Glutamatergic neuron (in vitro differentiated cells): ENCODE data around the gene ARHGAP42. TPM values are rescaled to one million over a fixed set of nuclear protein-coding genes. Genes with fewer than 3 reads are reported as not detected.
A peak's percentile ranks its signal among the peaks of the same experiment; 100 is the strongest.

Experiments used
- DNase-seq: peaks from one replicate; pipeline ENCODE4 v3.0.0; 2022
- H3K27ac Mint-ChIP-seq: one replicate; pipeline ENCODE4 v1.8.0; 2020; ENCODE audit warnings: mild to moderate bottlenecking, mixed read lengths, inconsistent platforms; ENCODE audit not compliant: unreplicated experiment
- H3K27me3 Mint-ChIP-seq: one replicate; pipeline ENCODE4 v1.8.0; 2020; ENCODE audit warnings: mild to moderate bottlenecking, moderate library complexity, mixed read lengths, inconsistent platforms; ENCODE audit not compliant: unreplicated experiment
- H3K36me3 Mint-ChIP-seq: one replicate; pipeline ENCODE4 v1.8.0; 2020; ENCODE audit warnings: mild to moderate bottlenecking, mixed read lengths, inconsistent platforms; ENCODE audit not compliant: unreplicated experiment
- H3K4me1 Mint-ChIP-seq: one replicate; pipeline ENCODE4 v1.8.0; 2020; ENCODE audit warnings: mild to moderate bottlenecking, low read depth, mixed read lengths, inconsistent platforms; ENCODE audit not compliant: unreplicated experiment
- H3K4me3 Mint-ChIP-seq: one replicate; pipeline ENCODE4 v1.8.0; 2020; ENCODE audit warnings: mild to moderate bottlenecking, mixed read lengths, inconsistent platforms; ENCODE audit not compliant: unreplicated experiment
- H3K9me3 Mint-ChIP-seq: one replicate; pipeline ENCODE4 v1.8.0; 2020; ENCODE audit warnings: mild to moderate bottlenecking, moderate library complexity, mixed read lengths, inconsistent platforms; ENCODE audit not compliant: unreplicated experiment
- total RNA-seq: library from RNA; stranded (reverse); fragmentation: NEBNext Ultra II Directional; extraction: Animal tissue kit (Norgen Biotek cat#: 25700); gene quantifications from one replicate; pipeline ENCODE4 v1.2.1, GENCODE V29; 2021; ENCODE audit not compliant: unreplicated experiment
- TF ChIP-seq, protein P1 (sequence below): fragments of 200-600 bp; sonication (generic); IDR thresholded peaks from one replicate; pipeline ENCODE4 v1.5.0; 2021; ENCODE audit not compliant: partially characterized antibody, unreplicated experiment

Gene ARHGAP42
- total RNA-seq, 1 donor from 2014 or later: 21.4 TPM

DNA sequence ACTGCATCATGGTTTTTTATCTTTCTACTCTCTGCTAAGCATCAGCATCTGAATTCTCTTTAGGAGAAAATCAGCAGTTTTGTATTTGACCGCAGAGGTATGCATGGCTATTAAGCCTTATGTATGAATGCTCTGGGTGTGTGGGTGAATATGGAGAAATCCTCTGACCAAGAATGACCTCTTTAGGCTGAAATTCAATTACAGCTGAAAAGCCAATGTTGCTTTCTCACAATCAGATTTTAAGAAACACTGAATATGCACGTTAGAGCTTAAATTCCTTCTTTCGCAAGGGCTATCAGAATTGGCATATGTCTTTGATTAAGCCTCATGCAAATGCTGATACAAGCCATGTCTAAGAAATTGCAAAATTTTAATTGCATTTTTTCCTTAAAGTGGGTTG lies 43.2 kb downstream of the ARHGAP42 start:
- peaks cover 44% of the 10 kb centered on the region for H3K4me1 Mint-ChIP-seq
- peaks cover 2% of the 10 kb centered on the region for H3K27me3 Mint-ChIP-seq
- no peak overlapping the region for H3K4me3 Mint-ChIP-seq
- TF ChIP-seq, protein P1, sequence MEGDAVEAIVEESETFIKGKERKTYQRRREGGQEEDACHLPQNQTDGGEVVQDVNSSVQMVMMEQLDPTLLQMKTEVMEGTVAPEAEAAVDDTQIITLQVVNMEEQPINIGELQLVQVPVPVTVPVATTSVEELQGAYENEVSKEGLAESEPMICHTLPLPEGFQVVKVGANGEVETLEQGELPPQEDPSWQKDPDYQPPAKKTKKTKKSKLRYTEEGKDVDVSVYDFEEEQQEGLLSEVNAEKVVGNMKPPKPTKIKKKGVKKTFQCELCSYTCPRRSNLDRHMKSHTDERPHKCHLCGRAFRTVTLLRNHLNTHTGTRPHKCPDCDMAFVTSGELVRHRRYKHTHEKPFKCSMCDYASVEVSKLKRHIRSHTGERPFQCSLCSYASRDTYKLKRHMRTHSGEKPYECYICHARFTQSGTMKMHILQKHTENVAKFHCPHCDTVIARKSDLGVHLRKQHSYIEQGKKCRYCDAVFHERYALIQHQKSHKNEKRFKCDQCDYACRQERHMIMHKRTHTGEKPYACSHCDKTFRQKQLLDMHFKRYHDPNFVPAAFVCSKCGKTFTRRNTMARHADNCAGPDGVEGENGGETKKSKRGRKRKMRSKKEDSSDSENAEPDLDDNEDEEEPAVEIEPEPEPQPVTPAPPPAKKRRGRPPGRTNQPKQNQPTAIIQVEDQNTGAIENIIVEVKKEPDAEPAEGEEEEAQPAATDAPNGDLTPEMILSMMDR: no peak
- H3K36me3 Mint-ChIP-seq: no peaks in the 10 kb centered on the region
- H3K9me3 Mint-ChIP-seq: peaks cover 5% of the 10 kb centered on the region
- no peak for DNase-seq
- H3K27ac Mint-ChIP-seq: peak overlapping the region; percentile 64

DNA sequence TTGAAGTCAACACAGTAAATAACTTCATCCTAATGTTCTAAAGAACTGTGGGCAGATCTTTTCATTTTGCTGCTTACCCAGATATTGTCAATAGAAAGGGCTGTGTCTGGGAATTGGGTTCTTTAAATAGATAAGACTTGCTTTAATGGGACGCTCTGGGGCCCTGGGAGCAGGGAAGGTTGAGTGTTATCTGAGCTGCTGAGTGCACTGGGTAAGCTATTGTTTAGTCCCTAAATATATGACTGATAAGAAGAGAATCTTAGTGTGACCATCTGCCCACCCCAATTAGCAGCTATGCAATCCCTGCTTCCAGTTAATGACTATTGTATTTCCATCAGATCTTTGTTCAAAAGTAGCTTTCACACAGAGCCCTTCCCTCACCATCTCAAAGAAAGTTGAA lies 44.4 kb downstream of the ARHGAP42 start:
- peaks cover 5% of the 10 kb centered on the region for H3K9me3 Mint-ChIP-seq
- peak overlapping the region; percentile 92 for H3K27ac Mint-ChIP-seq
- peak; percentile 34 for DNase-seq
- H3K4me1 Mint-ChIP-seq: peaks cover 41% of the 10 kb centered on the region
- H3K4me3 Mint-ChIP-seq: peak overlapping the region; percentile 16
- H3K27me3 Mint-ChIP-seq: peaks cover 2% of the 10 kb centered on the region
- TF ChIP-seq, protein P1: no peak
- H3K36me3 Mint-ChIP-seq: no peaks in the 10 kb centered on the region

DNA sequence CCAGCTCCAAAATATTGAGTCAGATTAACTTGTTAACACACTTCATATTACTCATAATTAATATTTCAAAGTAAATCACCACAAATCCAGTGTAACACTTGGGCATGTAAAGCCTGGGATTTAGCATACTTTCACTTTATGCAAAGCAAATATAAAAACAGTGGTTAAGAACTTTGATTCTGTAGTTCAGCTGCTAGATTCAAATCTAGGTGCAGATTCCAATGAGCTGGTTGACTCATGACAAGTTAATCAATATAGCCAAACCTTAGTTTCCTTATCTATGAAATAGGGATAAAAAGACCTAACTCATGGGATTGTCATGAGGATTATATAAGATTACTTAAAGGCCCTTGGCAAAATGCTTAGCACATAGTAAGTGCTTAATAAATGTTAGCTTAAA lies 45.9 kb downstream of the ARHGAP42 start:
- DNase-seq: no peak
- Mint-ChIP-seq H3K9me3 (peaks cover 5% of the 10 kb centered on the region), H3K4me3 (no peak overlapping the region), H3K27ac (peak overlapping the region; percentile 43), H3K4me1 (peaks cover 33% of the 10 kb centered on the region), H3K27me3 (no peaks in the 10 kb centered on the region), H3K36me3 (no peaks in the 10 kb centered on the region)
- TF ChIP-seq, protein P1: no peak

DNA sequence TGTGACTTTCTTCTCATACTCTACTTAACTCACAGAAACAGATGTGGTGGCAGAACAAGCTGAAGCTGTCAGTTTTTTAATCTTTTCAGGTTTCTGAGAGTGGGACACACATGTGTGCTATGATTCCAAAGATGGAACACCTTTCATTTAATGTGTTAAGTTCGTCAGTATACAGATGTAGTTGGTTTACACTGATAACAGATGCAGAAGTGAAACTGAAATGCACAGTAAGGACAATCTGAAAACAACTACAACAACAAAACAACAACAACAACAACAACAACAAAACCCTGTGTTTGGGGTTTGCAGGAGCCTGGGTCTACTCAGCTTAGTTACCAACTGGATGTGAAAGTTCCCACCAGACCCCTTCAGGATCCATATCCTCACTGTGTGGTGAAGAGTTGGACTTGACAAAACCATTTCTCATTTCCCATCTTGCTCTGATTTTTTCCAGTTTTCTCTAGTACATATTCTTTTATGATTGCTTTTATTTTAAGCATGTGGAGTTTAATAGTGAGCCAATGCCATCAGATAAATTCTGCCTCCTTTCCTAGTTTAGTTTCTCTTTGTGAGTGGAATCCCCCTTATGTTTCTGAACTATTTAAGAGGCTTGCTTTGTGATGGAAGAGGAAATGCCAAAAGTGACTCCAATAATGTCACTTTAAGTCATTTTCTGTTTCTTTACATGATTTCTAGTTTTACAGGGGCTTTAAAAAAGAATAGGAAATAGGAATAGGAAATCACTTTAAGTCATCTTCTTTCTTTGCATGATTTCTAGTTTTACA lies 47.8 kb downstream of the ARHGAP42 start:
- H3K9me3 Mint-ChIP-seq: peaks cover 3% of the 10 kb centered on the region
- no peak for DNase-seq
- no peaks in the 10 kb centered on the region for H3K36me3 Mint-ChIP-seq
- peaks cover 35% of the 10 kb centered on the region for H3K4me1 Mint-ChIP-seq
- peak overlapping the region; percentile 40 for H3K27ac Mint-ChIP-seq
- H3K27me3 Mint-ChIP-seq: no peaks in the 10 kb centered on the region
- H3K4me3 Mint-ChIP-seq: no peak overlapping the region
- TF ChIP-seq, protein P1: no peak

DNA sequence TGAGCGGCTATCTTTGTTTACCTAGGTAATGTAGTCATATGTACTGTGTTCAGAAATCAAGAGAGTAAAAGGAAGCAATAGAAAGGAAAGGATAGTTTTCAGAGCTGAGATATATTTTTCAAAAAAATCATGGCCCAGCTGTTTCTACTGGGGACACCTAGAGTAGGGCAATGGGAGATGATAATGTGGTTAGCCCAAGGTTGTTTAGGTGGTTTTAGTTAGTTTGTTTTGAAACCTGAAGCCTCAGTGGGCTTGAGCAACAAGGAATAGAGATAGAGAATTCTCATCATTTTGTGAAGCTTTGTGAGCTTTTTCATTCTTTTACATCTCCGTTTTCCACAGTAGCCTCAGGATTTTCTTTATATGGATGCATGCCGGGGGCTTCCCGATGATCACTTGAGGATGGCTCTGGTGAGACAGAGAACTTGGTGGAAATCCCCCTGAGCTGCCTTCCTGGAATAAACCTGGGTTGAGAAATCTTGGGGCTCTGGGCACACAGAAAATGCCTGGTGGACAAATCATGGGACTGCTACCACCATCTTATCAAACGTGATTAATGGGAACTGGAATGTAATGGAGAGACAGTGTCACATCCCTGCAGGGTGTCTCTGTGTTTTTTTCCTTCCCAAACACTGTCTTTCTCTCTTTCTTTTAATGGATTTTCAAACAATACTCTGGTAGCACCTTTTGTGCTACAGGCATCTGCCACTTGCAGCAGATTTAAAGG lies 49.0 kb downstream of the ARHGAP42 start:
- H3K9me3 Mint-ChIP-seq: peaks cover 3% of the 10 kb centered on the region
- no peak overlapping the region for H3K4me3 Mint-ChIP-seq
- H3K27ac Mint-ChIP-seq: peak overlapping the region; percentile 73
- no peaks in the 10 kb centered on the region for H3K27me3 Mint-ChIP-seq
- no peak for DNase-seq
- H3K36me3 Mint-ChIP-seq: no peaks in the 10 kb centered on the region
- TF ChIP-seq, protein P1: no peak
- peaks cover 38% of the 10 kb centered on the region for H3K4me1 Mint-ChIP-seq
